IPS DF 4.7 (cell line): ENCODE results near the gene ATP13A2.

Experiments used
- DNase-seq: peaks from one replicate; pipeline ENCODE4 v3.0.0-alpha.2; 2013; ENCODE audit warnings: low spot score; ENCODE audit errors: extremely low read depth

ATP13A2 gene

DNA sequence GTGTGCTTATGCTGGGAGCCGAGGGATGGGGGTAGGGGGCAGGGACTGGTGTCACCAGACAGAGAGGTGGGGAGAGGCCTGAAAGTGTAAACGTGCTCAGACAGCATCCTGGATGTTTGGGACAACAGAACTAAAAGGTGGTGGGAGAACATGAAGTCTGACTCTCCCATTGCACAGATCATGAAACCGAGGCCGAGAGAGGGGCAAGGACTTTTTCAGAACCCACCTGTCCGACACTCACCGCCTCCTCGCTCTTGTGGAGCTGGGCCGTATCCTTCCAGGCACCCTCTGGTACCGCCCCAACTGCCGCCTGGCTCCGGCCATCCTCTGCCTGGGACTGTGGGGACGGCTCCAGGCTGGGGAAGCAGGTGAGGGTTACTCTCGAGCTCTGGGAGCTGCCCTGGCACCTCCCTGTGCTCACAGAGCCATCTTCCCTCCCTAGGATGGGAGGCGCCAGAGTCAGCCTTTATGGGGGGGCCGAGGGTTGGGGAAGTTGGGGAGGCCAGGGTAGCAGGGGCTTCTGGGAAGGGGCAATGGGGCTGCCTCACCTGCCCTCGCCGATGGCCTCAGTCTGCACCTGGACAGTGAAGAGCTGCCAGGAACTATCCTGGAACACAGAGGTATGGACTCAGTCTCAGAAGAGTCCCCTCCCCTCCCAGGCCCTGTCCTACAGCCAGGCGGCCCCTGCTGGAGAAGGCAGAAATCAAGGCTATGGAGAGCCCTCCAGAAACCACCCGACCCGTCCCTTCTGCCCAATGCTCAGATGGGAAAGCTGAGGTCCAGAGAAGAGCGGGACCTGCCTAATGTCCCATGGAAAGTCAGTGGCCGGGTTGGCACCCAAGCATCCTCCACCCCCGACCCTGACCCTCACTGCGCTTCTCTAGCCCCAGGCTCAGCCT, 7.0 kb downstream of the ATP13A2 start:
- DNase-seq = no peak

DNA sequence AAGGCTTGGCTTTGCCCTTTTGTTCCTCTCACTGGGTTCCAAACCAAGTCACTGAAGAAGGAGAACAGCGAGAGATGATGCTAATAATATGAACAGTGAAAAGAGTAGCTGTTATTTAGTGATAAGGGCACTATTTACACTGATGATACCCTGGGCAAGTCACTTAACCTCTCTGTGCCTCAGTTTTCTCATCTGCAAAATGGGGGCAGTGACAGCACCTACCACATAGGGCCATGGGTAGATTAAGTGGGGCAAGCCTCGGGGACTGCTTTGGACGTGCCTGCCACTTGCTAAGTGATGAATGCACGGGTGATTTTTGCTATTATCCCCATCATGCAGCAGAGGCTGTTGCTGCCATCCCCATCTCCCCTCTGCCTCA, 9.2 kb downstream of the ATP13A2 start:
- no peak for DNase-seq

- DNase-seq = no peak
Measured at GRCh38 chr1:17001760-17002523, 9.8 kb downstream of the ATP13A2 start.

DNA sequence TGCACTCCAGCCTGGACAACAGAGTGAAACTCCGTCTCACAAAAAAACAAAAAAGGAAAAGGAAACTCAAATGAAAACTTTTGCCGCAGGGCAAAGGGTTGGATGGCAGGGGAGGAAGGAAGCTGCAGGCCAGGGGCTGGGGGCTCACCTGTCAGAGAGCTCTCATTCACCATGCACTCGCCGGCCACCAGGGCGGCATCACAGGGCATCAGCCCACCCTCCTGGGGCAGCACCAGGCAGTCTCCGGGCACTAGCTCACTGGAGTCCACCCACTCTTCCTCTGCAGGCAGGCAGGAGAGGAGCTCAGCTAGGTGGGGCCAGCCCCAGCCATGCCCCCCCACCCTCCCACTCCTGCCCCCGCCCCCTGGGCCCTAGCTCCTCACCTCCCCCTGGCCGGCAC, 11.9 kb downstream of the ATP13A2 start:
- DNase-seq = no peak

- DNase-seq = no peak
Measured at GRCh38 chr1:16998589-16998988, 13.1 kb downstream of the ATP13A2 start.

- DNase-seq = no peak
Measured at GRCh38 chr1:16996845-16997244, 14.9 kb downstream of the ATP13A2 start.

GRCh38 chr1:16993521-16994038, 18.1 kb downstream of the ATP13A2 start:
- no peak for DNase-seq

DNA sequence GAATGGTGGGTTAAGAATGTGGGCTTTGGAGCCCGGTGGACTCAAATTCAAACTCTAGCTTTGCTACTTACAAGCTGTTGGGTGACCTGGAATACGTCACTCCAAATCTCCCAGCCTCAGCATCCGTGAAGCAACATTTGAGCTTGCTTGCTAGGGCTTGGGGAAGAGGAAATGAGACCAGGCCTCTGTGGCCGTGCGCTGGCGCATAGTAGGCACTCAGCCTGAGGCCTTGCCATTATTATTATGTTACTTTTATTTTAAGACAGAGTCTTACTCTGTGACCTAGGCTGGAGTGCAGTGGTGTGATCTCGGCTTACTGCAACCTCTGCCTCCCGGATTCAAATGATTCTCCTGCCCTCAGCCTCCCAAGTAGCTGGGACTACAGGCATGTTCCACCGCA, 19.1 kb downstream of the ATP13A2 start:
- no peak for DNase-seq

- DNase-seq = no peak
Measured at GRCh38 chr1:16992102-16992501, 19.6 kb downstream of the ATP13A2 start.

DNA sequence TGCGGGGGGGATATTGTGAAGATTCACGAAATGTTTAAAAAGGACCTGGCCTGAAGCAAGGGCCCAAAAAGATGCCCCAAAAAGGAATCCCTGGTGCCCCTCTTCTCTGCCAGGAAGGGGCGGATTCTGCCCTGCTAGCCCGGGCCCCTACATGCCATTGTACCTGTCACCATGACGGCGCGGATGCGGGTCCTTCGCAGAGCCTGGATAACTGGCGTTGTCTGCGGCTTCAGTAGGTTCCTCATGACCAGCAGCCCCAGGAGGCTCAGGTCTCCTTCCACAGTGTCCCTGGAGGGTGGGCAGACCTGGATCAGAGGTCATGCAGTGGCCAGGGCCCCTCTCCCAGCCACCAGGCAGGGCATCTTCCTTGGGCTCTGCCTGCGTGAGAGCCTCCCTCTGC, 20.2 kb downstream of the ATP13A2 start:
- DNase-seq = no peak

GRCh38 chr1:16989676-16990391, 21.9 kb downstream of the ATP13A2 start:
- no peak for DNase-seq

DNA sequence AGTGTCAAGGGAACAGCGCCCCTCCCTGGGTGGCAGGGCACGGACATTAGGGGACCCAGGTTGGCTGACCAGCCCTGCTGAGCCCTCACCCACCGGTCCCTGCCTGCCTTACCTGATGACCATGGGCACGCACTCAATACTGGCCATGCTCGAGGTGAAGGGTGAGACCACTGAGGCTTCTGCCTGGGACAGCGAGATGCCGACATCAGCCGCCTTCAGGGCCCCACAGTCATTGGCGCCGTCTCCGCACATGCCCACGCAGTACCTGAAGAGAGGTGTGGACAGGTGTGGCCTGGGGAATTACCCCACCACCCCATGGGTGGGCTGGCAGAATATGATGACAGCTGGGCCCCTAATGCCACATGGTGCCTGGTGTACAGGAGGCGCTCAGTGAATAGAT, 23.5 kb downstream of the ATP13A2 start:
- DNase-seq = no peak

DNA sequence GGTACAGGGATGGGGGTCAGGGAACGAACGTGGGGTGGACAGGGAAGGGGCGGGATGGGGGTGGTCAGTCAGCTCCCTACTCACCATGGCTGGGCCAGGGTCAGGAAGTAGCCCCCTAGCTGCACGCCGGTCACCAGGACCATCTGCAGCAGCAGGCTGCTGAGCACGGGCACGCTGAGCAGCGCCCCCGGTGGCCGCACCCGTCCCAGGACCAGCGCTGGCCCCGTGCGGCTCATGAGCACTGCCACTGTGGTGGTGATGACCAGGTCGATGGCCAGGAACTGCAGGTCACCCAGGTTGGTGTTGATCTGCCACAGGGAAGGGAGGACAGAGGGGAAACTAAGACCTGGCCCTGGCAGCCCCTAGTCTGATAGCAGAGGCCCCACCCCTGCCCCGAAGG, 24.8 kb downstream of the ATP13A2 start:
- no peak for DNase-seq

DNA sequence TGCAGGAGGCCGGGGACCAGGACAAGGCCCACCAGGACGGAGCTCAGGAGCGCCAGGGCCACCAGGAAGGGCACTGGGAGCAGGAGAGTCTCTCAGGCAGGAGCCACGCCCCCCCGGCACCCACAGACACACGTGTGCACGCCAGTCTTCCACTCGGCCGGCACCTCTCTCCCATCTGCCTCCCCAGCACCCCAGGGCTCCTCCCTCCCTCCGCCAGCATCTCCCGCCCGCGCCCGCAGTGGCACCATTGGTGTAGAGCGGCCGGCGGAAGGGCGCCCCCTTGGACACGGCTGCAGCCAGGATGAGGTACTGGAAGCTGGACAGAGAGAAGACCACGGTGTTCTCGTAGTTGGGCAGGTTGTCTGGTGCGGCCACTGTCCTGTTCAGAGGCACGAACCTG, 25.2 kb downstream of the ATP13A2 start:
- DNase-seq = no peak

DNA sequence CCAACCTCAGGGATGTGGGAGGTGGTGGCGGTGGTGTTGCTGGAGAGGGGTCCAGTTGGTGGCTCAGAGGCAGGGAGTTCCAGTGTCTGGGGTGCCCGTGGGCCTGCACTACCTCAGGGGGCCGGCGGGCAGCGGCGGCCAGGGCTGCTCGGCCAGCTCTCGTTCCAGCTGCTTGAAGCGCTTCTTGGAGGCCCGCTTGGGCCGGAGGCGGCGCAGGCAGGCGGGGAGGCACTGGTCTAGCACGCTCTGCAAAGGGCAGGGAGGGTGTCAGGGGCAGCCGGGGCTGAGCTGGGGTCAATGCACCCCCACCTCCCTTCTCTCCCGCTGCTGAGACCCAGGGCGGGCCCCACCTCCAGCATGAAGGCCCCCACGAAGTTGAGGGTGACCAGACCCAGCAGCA, 25.6 kb downstream of the ATP13A2 start:
- DNase-seq = no peak

DNA sequence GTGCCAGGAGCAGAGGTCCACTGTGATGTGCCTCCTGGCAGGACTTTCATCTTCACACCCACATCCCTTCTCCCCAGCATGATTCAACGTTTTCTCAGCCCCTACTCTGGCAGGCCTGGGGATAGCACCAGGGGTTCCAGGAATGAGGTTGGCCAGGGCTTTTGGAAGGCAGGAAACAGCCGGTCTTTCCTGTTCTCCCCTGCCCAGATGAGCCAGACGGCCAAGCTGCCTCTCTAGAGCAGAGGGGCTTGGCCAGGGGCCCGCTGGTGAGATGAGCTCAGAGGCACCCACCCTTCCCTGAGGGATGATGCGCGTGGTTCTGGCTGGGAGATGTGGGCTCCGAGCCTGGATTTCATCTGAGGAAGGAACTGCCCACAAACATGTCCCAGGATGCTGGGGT, 27.0 kb downstream of the ATP13A2 start:
- no peak for DNase-seq

GRCh38 chr1:16983649-16984048, 28.1 kb downstream of the ATP13A2 start:
- DNase-seq = no peak

- DNase-seq = no peak
Measured at GRCh38 chr1:16982902-16983301, 28.8 kb downstream of the ATP13A2 start.

- no peak for DNase-seq
Measured at GRCh38 chr1:16981269-16981849, 30.4 kb downstream of the ATP13A2 start.

DNA sequence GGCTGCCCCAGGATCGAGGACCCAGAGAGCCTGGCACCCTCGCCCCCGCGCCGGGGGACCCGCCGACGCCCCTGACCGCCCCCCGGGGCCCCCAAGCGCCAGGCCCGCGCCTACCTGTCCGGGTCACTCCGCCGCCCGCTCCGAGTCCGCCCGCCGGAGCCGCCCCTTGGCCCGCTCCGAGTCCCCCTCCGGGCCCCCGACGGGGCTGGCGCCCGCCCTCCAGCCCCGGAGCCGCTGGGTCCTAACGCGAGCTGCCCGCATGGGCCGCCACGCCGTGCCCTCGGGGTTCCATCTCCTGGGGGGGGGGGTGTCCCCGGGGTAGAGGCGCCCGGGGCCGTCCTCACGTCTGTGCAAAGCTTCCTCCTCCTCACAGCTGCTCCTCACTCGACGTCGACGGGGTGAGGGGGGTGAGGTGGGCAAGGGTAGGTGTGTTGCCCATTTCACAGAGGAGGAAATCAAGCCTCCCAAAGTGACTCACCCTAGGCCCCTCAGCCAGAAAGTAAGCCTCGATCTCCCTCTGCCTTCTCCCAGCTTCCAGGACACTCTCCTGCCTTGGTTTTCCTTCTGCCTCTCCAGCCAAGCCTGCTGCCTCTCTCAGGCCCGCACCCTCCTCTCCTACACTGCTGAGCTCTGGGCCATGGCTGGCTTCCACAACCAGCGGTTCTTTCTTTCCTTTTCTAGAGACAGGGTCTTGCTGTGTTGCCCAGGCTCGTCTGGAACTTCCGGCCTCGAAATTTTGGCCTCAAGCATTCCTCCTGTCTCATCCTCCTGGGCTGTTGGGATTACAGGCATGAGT, 31.1 kb downstream of the ATP13A2 start, which contains the start of gene MFAP2:
MFAP2 (minus strand) TSS at position 148 of the 796 bp plus-strand sequence. CDS start 2,347 bp downstream, outside the sequence.
- no peak for DNase-seq
